MCF 10A (cell line): Measurements from ENCODE around the gene PPP1R12A. TPM values are rescaled to one million over a fixed set of nuclear protein-coding genes. Genes with fewer than 3 reads are reported as not detected.

Source experiments
- BruUV-seq: library from RNA; stranded (reverse); fragments of 400-500 nt; replicated peaks from 2 replicates; lab custom pipeline; 2021; lab: Mats Ljungman, UMichigan
- CTCF ChIA-PET: fragments of 300-600 bp; sonication (Branson Sonifier 250); formaldehyde crosslinking; extraction: SDS; loops from one replicate; lab custom pipeline; 2021; ENCODE audit warnings: antibody characterized with exemption, inconsistent platforms; lab: Yijun Ruan, JAX
- POLR2A ChIA-PET: fragments of 300-600, 350-650 bp; sonication (Branson Sonifier 250); formaldehyde crosslinking; extraction: SDS; loops from one replicate; lab custom pipeline; 2020; ENCODE audit warnings: antibody characterized with exemption, inconsistent platforms; lab: Yijun Ruan, JAX
- DNase-seq: peaks from one replicate; pipeline ENCODE4 v3.0.0-alpha.2; 2018; ENCODE audit not compliant: unreplicated experiment
- H3K27ac Mint-ChIP-seq: one replicate; pipeline ENCODE4 v1.8.0; 2022; ENCODE audit warnings: mild to moderate bottlenecking, low read depth, mixed read lengths; ENCODE audit not compliant: unreplicated experiment
- H3K27me3 Mint-ChIP-seq: one replicate; pipeline ENCODE4 v1.8.0; 2022; ENCODE audit warnings: mixed read lengths; ENCODE audit not compliant: insufficient read depth, unreplicated experiment
- H3K36me3 Mint-ChIP-seq: one replicate; pipeline ENCODE4 v1.8.0; 2022; ENCODE audit warnings: mild to moderate bottlenecking, moderate library complexity, mixed read lengths; ENCODE audit not compliant: insufficient read depth, unreplicated experiment
- H3K4me1 Mint-ChIP-seq: one replicate; pipeline ENCODE4 v1.8.0; 2022; ENCODE audit warnings: mixed read lengths; ENCODE audit not compliant: insufficient read depth, unreplicated experiment
- H3K4me3 Mint-ChIP-seq: one replicate; pipeline ENCODE4 v1.8.0; 2022; ENCODE audit warnings: mild to moderate bottlenecking, moderate library complexity, mixed read lengths; ENCODE audit not compliant: unreplicated experiment
- H3K9me3 Mint-ChIP-seq: one replicate; pipeline ENCODE4 v1.8.0; 2022; ENCODE audit warnings: mixed read lengths; ENCODE audit not compliant: unreplicated experiment
- CTCF ChIP-seq: fragments of 200-600 bp; IDR thresholded peaks from one replicate; pipeline ENCODE4 v1.8.0; 2022; ENCODE audit warnings: antibody characterized with exemption, mild to moderate bottlenecking; ENCODE audit not compliant: unreplicated experiment
- intact Hi-C: fragments of 100-400 bp; cut with micrococcal nuclease; formaldehyde crosslinking; loops from 2 replicates; pipeline ENCODE4 v1.14.1; 2022
- total RNA-seq: library from RNA; stranded (reverse); gene quantifications from 2 replicates; pipeline ENCODE4 v1.2.3, GENCODE V29; 2022

PPP1R12A gene
- total RNA-seq, 1 experiment from 2014 or later: 78.0 TPM

- no peak overlapping the region for H3K4me3 Mint-ChIP-seq
These were observed 159.4 kb downstream of the PPP1R12A start for GRCh38 chr12:79775355-79776027.

GRCh38 chr12:79773896-79774295 lies 161.0 kb downstream of the PPP1R12A start:
- no peak overlapping the region for H3K4me3 Mint-ChIP-seq
- BruUV-seq: TSS peak; percentile 23
- no peaks in the 10 kb centered on the region for H3K27me3 Mint-ChIP-seq
- no peak overlapping the region for H3K27ac Mint-ChIP-seq
- intact Hi-C loops: no loop called here
- POLR2A ChIA-PET: interaction anchor here (0.6 to 1.2 kb wide), 2 partner anchors 32 to 222 kb away, joined by 3 read pairs; no protein-coding TSS in a partner anchor
- no peak for TF ChIP-seq CTCF
- no peaks in the 10 kb centered on the region for H3K9me3 Mint-ChIP-seq
- no peak for DNase-seq
- CTCF ChIA-PET: interaction anchor here (1.1 to 1.3 kb wide), 2 partner anchors 11 to 354 kb away, joined by 3 read pairs; no protein-coding TSS in a partner anchor
- no peaks in the 10 kb centered on the region for H3K4me1 Mint-ChIP-seq
- H3K36me3 Mint-ChIP-seq: peaks cover 34% of the 10 kb centered on the region

More at GRCh38 chr12:79775355-79776027, 159.4 kb downstream of the PPP1R12A start:
- peak overlapping the region; percentile 51 for H3K27ac Mint-ChIP-seq
- no TSS peak for BruUV-seq
- no peaks in the 10 kb centered on the region for H3K9me3 Mint-ChIP-seq
- intact Hi-C loops: no loop called here
- peaks cover 34% of the 10 kb centered on the region for H3K36me3 Mint-ChIP-seq
- DNase-seq: no peak
- no peaks in the 10 kb centered on the region for H3K4me1 Mint-ChIP-seq
- ChIA-PET POLR2A (no interaction called here), CTCF (interaction anchor here (0.6 to 1.6 kb wide), 2 partner anchors 355 to 1945 kb away, joined by 3 to 6 read pairs; no protein-coding TSS in a partner anchor)
- H3K27me3 Mint-ChIP-seq: no peaks in the 10 kb centered on the region
- TF ChIP-seq CTCF: no peak

GRCh38 chr12:79769860-79770485 lies 164.9 kb downstream of the PPP1R12A start:
- CTCF ChIA-PET: interaction anchor here (0.9 to 1.2 kb wide), 2 partner anchors 32 to 500 kb away, joined by 3 to 4 read pairs; no protein-coding TSS in a partner anchor
- no peak overlapping the region for H3K27ac Mint-ChIP-seq
- intact Hi-C loops: loop anchor here (10.0 kb wide), 2 partner anchors 165 to 415 kb away; partner anchors contain the start of gene PPP1R12A
- no peak for DNase-seq
- no peaks in the 10 kb centered on the region for H3K27me3 Mint-ChIP-seq
- H3K9me3 Mint-ChIP-seq: no peaks in the 10 kb centered on the region
- no peak overlapping the region for H3K4me3 Mint-ChIP-seq
- peaks cover 26% of the 10 kb centered on the region for H3K36me3 Mint-ChIP-seq
- BruUV-seq: no TSS peak
- TF ChIP-seq CTCF: no peak
- H3K4me1 Mint-ChIP-seq: peaks cover 6% of the 10 kb centered on the region
- POLR2A ChIA-PET: interaction anchor here (0.6 to 1.3 kb wide), 2 partner anchors 116 to 164 kb away, joined by 4 read pairs; no protein-coding TSS in a partner anchor
